HG03095 (cell line): ENCODE measurements around the gene EFHC2.
"Not testable (repeated sequence)": the region's sequence is repeated elsewhere in the genome, so short reads cannot be mapped to it uniquely, and the experiment has no call there.

Experiments
- ATAC-seq: cut with Tn5 transposase; IDR thresholded peaks from one replicate; pipeline ENCODE4 v1.9.1; 2021; ENCODE audit warnings: moderate library complexity; ENCODE audit not compliant: unreplicated experiment

The EFHC2 gene

DNA sequence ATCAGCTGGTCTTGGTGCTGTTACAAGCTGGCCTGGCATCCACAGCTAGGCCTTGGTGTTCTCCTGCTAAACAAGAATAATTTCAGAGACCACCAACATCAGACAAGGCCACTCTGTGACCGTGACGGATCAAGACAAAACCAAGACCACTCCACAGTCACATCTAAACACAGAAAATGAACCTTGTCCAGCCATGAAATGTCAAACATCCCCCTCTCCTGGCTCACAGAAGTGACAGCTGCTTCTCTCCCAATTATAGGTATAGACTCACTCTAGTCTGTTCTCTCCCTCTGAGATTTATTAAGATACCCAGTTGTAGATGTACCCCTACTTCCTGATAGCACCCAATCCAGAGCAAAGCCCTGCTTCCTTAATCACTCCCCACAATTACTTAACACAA lies 40.4 kb downstream of the EFHC2 start:
- no peak for ATAC-seq

GRCh38 chrX:44299177-44299576 lies 44.3 kb downstream of the EFHC2 start:
- ATAC-seq, result no peak

GRCh38 chrX:44291468-44292092 lies 51.9 kb downstream of the EFHC2 start:
- no peak for ATAC-seq

DNA sequence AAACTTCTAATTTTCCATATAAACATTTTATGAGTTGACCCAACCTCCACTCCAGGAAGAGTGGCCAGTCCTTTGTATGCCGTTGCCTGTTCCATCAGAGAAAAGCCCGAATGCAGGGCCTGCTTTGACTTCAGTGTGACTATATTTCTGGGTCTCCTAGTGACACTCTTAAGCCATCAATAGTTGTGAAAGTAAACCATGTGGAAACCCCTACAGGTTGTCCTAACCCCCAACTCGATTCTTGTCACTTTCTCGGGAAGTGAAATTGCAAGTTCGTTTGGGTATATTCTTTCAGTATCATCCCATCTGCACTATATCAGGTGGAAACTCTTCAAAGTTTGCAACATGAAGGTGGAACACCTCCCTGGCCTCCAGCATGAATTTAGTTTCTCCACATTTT lies 52.8 kb downstream of the EFHC2 start:
- no peak for ATAC-seq

GRCh38 chrX:44282753-44283152 lies 60.7 kb downstream of the EFHC2 start:
- no peak for ATAC-seq

DNA sequence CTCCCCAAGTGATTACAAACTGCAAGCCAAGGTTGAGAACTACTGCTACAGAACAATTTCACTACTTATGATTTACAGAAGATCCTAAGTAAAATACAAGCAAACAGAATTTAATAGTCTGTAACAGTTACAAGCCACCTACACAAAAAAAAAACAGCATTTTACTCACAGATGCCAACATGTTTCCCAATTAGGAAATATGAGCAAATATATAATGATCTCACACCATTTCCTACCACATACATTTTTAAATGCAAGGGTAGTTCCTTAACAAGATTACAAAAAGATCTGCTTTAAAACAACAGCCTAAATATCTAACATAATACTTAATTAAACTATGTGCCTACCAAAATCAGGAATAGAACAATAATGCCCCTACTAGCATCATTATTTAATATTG lies 63.4 kb downstream of the EFHC2 start:
- no peak for ATAC-seq

DNA sequence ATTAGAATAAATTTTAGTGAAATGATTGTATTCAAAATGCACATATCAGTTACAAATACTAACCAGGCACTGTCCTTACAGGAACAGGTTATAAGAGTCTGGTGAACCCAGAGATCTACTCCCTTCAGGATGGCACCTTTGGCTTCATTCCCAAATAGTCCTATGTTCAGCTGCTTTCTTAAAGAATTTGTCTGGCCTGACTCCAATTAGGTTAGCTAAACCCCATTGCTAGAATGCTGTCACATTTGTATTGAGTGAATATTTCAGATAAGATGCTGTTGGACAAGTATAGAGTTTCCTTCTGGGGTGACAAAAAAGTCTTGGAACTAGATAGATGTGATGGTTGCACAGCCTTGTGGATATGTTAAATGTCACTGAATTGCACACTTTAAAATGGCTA lies 69.4 kb downstream of the EFHC2 start:
- ATAC-seq, result no peak

GRCh38 chrX:44267861-44268260 lies 75.6 kb downstream of the EFHC2 start:
- ATAC-seq, result no peak

DNA sequence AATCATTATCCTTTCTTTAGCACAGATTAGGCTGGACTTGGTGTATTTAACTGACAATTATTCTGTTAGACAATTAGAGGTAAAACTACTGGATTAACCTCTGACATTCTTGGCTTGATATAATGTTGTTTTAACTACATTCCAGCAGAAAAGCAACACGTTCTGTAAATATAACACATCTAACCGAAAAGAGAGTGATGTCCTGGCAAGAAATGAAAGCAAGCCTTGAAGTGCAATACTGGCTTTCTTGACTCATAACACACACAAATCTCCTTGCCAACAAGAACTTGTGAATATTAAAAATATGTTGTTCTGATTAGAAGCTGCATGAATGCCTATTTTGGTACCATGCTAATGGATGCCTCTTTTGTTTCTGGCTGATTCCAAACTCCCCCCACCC lies 76.4 kb downstream of the EFHC2 start:
- no peak for ATAC-seq

DNA sequence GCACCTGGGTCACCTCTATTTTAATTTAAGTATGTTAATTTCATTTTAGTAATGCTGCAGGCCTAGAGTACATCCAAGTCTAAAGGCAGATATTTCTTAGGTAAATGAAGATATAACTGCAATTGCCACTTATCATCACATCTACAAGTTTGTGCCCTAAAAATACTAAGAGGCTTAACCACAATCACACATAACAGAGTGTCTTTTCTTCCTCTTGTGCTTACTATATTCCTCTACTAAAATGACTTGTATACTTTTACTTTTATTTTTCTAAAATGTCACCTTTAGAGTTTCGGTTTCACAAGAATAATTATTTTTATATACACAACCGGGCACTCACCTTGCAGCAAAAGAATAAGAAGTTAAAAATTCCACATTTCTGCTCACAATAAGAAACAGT lies 77.9 kb downstream of the EFHC2 start:
- no peak for ATAC-seq

GRCh38 chrX:44264936-44265335 lies 78.5 kb downstream of the EFHC2 start:
- no peak for ATAC-seq

DNA sequence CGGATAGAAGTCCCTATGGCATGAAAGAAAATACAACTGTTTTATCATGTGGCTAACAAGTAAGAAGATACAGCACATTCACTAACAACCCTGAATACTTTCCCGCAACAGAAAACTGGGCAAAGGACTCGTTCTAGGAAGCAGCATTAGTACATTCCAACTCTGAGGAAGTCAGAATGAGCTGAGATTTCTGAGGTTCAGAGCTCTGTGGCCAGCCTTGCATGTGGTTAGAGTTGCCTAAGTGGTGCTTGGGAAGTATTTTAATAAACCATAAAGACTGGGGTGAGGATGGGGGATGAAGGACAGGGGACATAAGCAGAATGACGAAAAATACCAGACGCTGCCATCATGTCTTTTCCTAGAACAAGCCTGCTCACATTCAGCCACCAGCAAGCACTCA lies 82.2 kb downstream of the EFHC2 start:
- ATAC-seq, result no peak

DNA sequence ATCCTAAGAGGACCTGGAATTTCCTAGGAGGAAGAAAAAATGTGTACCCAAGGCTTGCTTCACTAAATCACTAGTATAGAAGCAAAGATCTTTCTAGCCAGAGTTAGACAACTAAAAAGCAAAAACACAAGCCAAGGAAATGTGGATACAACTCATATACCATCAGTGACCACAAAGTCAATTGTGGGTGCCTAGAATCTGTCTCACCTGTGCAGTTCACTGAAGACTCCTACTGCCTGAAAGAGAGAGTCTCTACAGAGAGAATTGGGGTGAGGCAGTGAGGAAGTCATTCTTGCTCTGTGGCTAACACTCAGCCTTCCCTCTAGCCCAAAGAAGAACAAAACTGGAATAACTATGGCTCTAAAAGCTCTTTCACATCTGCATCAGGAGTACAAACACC lies 82.9 kb downstream of the EFHC2 start:
- no peak for ATAC-seq

DNA sequence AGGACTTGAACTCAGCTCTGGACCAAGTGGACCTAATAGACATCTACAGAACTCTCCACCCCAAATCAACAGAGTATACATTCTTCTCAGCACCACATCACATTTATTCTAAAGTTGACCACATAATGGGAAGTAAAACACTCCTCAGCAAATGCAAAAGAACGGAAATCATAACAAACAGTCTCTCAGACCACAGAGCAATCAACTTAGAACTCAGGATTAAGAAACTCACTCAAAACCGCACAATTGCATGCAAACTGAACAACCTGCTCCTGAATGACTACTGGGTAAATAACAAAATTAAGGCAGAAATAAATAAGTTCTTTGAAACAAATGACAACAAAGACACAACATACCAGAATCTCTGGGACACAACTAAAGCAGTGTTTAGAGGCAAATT lies 87.7 kb downstream of the EFHC2 start:
- not testable (repeated sequence) for ATAC-seq

DNA sequence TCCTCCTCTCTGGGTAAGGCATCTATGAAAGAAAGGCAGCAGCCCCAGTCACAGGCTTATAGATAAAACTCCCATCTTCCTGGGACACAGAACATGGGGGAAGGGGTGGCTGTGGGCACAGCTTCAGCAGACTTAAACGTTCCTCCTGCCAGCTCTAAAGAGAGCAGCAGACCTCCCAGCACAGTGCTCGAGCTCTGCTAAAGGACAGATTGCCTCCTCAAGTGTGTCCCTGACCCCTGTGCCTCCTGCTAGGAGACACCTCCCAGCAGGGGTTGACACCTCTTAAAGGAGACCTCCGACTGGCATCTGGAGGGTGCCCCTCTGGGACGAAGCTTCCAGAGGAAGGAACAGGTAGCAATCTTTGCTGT lies 89.9 kb downstream of the EFHC2 start:
- ATAC-seq, result no peak

DNA sequence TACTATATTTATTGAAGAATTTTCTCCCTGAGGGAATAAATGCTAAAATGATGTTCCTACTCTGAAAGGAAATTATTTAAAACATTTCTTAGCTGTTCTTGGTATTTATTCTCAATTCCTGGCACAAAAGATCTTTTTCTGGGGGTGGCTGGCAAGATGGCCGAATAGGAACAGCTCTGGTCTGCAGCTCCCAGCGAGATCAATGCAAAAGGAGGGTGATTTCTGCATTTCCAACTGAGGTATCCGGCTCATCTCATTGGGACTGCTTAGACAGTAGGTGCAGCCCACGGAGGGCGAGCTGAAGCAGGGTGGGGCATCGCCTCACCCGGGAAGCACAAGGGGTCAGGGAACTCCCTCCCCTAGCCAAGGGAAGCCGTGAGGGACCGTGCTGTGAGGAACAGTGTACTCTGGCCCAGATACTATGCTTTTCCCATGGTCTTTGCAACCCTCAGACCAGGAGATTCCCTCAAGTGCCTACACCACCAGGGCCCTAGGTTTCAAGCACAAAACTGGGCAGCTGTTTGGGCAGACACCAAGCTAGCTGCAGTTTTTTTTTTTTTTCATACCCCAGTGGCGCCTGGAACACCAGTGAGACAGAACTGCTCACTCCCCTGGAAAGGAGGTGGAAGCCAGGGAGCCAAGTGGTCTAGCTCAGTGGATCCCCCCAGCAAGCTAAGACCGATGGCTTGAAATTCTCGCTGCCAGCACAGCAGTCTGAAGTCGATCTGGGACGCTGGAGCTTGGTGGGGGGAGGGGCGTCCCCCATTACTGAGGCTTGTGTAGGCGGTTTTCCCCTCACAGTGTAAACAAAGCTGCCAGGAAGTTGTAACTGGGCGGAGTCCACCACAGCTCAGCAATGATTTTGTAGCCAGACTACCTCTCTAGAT lies 90.5 kb downstream of the EFHC2 start:
- peak; percentile 90 for ATAC-seq

- ATAC-seq, result no peak
These were observed 96.0 kb downstream of the EFHC2 start for GRCh38 chrX:44247468-44247867.

- no peak for ATAC-seq
These were observed 96.6 kb downstream of the EFHC2 start for GRCh38 chrX:44246826-44247225.

- ATAC-seq, result no peak
These were observed 97.7 kb downstream of the EFHC2 start for GRCh38 chrX:44245733-44246132.

- no peak for ATAC-seq
These were observed 99.5 kb downstream of the EFHC2 start for GRCh38 chrX:44244008-44244407.

- ATAC-seq, result no peak
These were observed 101.9 kb downstream of the EFHC2 start for GRCh38 chrX:44241546-44241945.

- ATAC-seq, result no peak
These were observed 103.4 kb downstream of the EFHC2 start for GRCh38 chrX:44240036-44240435.

- ATAC-seq, result no peak
These were observed 104.4 kb downstream of the EFHC2 start for GRCh38 chrX:44239036-44239435.
